Smooth muscle cell (in vitro differentiated cells): ENCODE results near the gene STRN4. TPM values are rescaled to one million over a fixed set of nuclear protein-coding genes. Genes with fewer than 3 reads are reported as not detected.

Experiments used
- DNase-seq: peaks from one replicate; lab custom pipeline; 2025; ENCODE audit not compliant: unreplicated experiment; lab: John Stamatoyannopoulos, UW
- H2AFZ ChIP-seq: fragments of 200-600 bp; sonication (generic); 2 replicates; pipeline ENCODE4 v1.6.0; 2016; ENCODE audit warnings: antibody characterized with exemption, low read depth, mild to moderate bottlenecking
- H3F3A ChIP-seq: fragments of 200-600 bp; sonication (generic); 2 replicates; pipeline ENCODE4 v1.6.0; 2017; ENCODE audit warnings: antibody characterized with exemption, low read depth
- H3K27ac ChIP-seq: fragments of 200-600 bp; sonication (generic); 2 replicates; pipeline ENCODE4 v1.5.1; 2016; ENCODE audit warnings: low read depth, mild to moderate bottlenecking
- H3K27me3 ChIP-seq: fragments of 200-600 bp; sonication (generic); 2 replicates; pipeline ENCODE4 v1.6.1; 2016; ENCODE audit warnings: low read depth, mild to moderate bottlenecking
- H3K36me3 ChIP-seq: fragments of 200-600 bp; sonication (generic); 2 replicates; pipeline ENCODE4 v1.5.1; 2016; ENCODE audit warnings: low read depth
- H3K4me1 ChIP-seq: fragments of 200-600 bp; sonication (generic); 2 replicates; pipeline ENCODE4 v1.5.1; 2016; ENCODE audit warnings: low read depth
- H3K4me2 ChIP-seq: fragments of 200-600 bp; sonication (generic); 2 replicates; pipeline ENCODE4 v1.6.0; 2016; ENCODE audit warnings: mild to moderate bottlenecking
- H3K4me3 ChIP-seq: fragments of 200-600 bp; sonication (generic); 2 replicates; pipeline ENCODE4 v1.5.1; 2016; ENCODE audit warnings: mild to moderate bottlenecking
- H3K79me2 ChIP-seq: fragments of 200-600 bp; sonication (generic); 2 replicates; pipeline ENCODE4 v1.6.0; 2016; ENCODE audit warnings: low read depth, mild to moderate bottlenecking
- H3K9ac ChIP-seq: fragments of 200-600 bp; sonication (generic); 2 replicates; pipeline ENCODE4 v1.6.0; 2016; ENCODE audit warnings: low read depth
- H3K9me3 ChIP-seq: fragments of 200-600 bp; sonication (generic); replicated peaks from 2 replicates; pipeline ENCODE4 v1.5.1; 2016; ENCODE audit warnings: low read depth
- H4K20me1 ChIP-seq: fragments of 200-600 bp; sonication (generic); 2 replicates; pipeline ENCODE4 v1.6.0; 2016; ENCODE audit warnings: low read depth
- CTCF ChIP-seq: fragments of 200-600 bp; sonication (generic); IDR thresholded peaks from 2 replicates; pipeline ENCODE4 v1.5.1; 2017; ENCODE audit warnings: borderline replicate concordance, mild to moderate bottlenecking, antibody characterized with exemption; ENCODE audit not compliant: insufficient read depth, poor library complexity, severe bottlenecking
- WGBS: methylation state at CpG from one replicate; pipeline ENCODE4 v1.1.7; 2016; ENCODE audit warnings: low lambda C conversion rate; 5-methylcytosine and 5-hydroxymethylcytosine counted together
- polyA plus RNA-seq: library from polyadenylated mRNA; unstranded; fragments of >200 nt; fragmentation: Nextera tagmentation; extraction: Ambion mirVana; gene quantifications from 2 replicates; pipeline ENCODE4 v1.2.1, GENCODE V29; 2016
- total RNA-seq: library from RNA; depleted of rRNA; stranded (reverse); fragments of >200 nt; gene quantifications from 2 replicates; pipeline ENCODE4 v1.2.3, GENCODE V29; 2014

Gene STRN4
- total and polyA plus RNA-seq, 2 experiments from 2014 or later, result 47.1 to 69.1 TPM

- Histone ChIP-seq H3K4me2 (no peak overlapping the region), H4K20me1 (peaks cover 45% of the 10 kb centered on the region), H3K4me1 (no peaks in the 10 kb centered on the region), H3F3A (no peaks in the 10 kb centered on the region), H2AFZ (no peak overlapping the region), H3K79me2 (no peaks in the 10 kb centered on the region), H3K9me3 (no peaks in the 10 kb centered on the region), H3K27me3 (no peaks in the 10 kb centered on the region), H3K27ac (no peak overlapping the region), H3K4me3 (no peak overlapping the region), H3K9ac (no peak overlapping the region), H3K36me3 (no peaks in the 10 kb centered on the region)
- DNase-seq, result no peak
- no peak for TF ChIP-seq CTCF
- WGBS, result 98% methylated on average over 20 of the region's 20 CpGs
Observed at GRCh38 chr19:46724468-46724867, 21.8 kb downstream of the STRN4 start.

GRCh38 chr19:46723471-46723870 is 22.8 kb downstream of the STRN4 start:
- Histone ChIP-seq H3K27me3 (no peaks in the 10 kb centered on the region), H4K20me1 (peaks cover 35% of the 10 kb centered on the region), H2AFZ (no peak overlapping the region), H3K4me1 (no peaks in the 10 kb centered on the region), H3K9ac (no peak overlapping the region), H3K27ac (no peak overlapping the region), H3K4me3 (no peak overlapping the region), H3K9me3 (no peaks in the 10 kb centered on the region), H3K4me2 (no peak overlapping the region), H3K36me3 (no peaks in the 10 kb centered on the region), H3F3A (peaks cover 5% of the 10 kb centered on the region), H3K79me2 (no peaks in the 10 kb centered on the region)
- no peak for DNase-seq
- TF ChIP-seq CTCF, result no peak
- 98% methylated on average over 6 of the region's 6 CpGs for WGBS

GRCh38 chr19:46723023-46723461 is 23.2 kb downstream of the STRN4 start:
- no peak for TF ChIP-seq CTCF
- H3K27ac ChIP-seq, result no peak overlapping the region
- H2AFZ ChIP-seq, result no peak overlapping the region
- H3K9ac ChIP-seq, result no peak overlapping the region
- DNase-seq, result no peak
- no peaks in the 10 kb centered on the region for H3K9me3 ChIP-seq
- no peaks in the 10 kb centered on the region for H3K36me3 ChIP-seq
- no peak overlapping the region for H3K4me2 ChIP-seq
- no peak overlapping the region for H3K4me3 ChIP-seq
- H3K79me2 ChIP-seq, result no peaks in the 10 kb centered on the region
- 98% methylated on average over 8 of the region's 16 CpGs for WGBS
- no peaks in the 10 kb centered on the region for H3K4me1 ChIP-seq
- H3K27me3 ChIP-seq, result no peaks in the 10 kb centered on the region
- H4K20me1 ChIP-seq, result peaks cover 31% of the 10 kb centered on the region
- H3F3A ChIP-seq, result peaks cover 5% of the 10 kb centered on the region

- H3K36me3 ChIP-seq, result no peaks in the 10 kb centered on the region
Observed at GRCh38 chr19:46722421-46723022, 23.7 kb downstream of the STRN4 start.

More at GRCh38 chr19:46722421-46723022, 23.7 kb downstream of the STRN4 start:
- Histone ChIP-seq H3K4me2 (no peak overlapping the region), H2AFZ (no peak overlapping the region), H3F3A (peaks cover 8% of the 10 kb centered on the region), H3K9me3 (no peaks in the 10 kb centered on the region), H3K27me3 (no peaks in the 10 kb centered on the region), H3K79me2 (no peaks in the 10 kb centered on the region), H3K9ac (no peak overlapping the region), H3K4me3 (no peak overlapping the region), H4K20me1 (peaks cover 26% of the 10 kb centered on the region), H3K27ac (no peak overlapping the region), H3K4me1 (no peaks in the 10 kb centered on the region)
- WGBS, result 93% methylated on average over 25 of the region's 25 CpGs
- TF ChIP-seq CTCF, result no peak
- no peak for DNase-seq
